Pancreas (tissue), 10 donors: Measurements from ENCODE around the gene PUS3. TPM values are rescaled to one million over a fixed set of nuclear protein-coding genes. Genes with fewer than 3 reads are reported as not detected.

Experiments
- ATAC-seq, 4 donors: fragments of 200-7000 bp; cut with Tn5 transposase; one replicate each; pipeline versions ENCODE4 v1.8.0 to v1.9.1; 2020; ENCODE audit warnings: mild to moderate bottlenecking in 4 of 4, moderate library complexity in 4 of 4
- DNase-seq, 6 donors: peaks; one replicate each; pipeline ENCODE4 v3.0.0-alpha.2; 2020
- FAIRE-seq: peaks from 2 replicates; lab custom pipeline; 2012; peaks lifted over from hg19 to GRCh38; lab: Jason Lieb, UNC
- H3K27ac ChIP-seq, 4 donors: fragments of 200-600 bp; sonication (generic); 1 replicate in 3 of 4; 2 replicates in 1 of 4; pipeline versions ENCODE4 v1.5.0 to v1.8.0; 2020
- H3K27me3 ChIP-seq, 4 donors: fragments of 200-600 bp; one replicate each; pipeline ENCODE4 v1.8.0; 2021
- H3K36me3 ChIP-seq, 3 donors: fragments of 200-600 bp; sonication (generic) in 1 of 3; one replicate each; pipeline versions ENCODE4 v1.5.0 to v1.8.0; 2020 to 2021
- H3K4me1 ChIP-seq, 3 donors: fragments of 200-600 bp; one replicate each; pipeline ENCODE4 v1.8.0; 2021
- H3K4me3 ChIP-seq, 4 donors: fragments of 200-600 bp; sonication (generic) in 2 of 4; one replicate each; pipeline versions ENCODE4 v1.5.0 to v1.8.0; 2020 to 2021
- H3K9me3 ChIP-seq, 4 donors: fragments of 200-600 bp; one replicate each; pipeline ENCODE4 v1.8.0; 2021
- CTCF ChIP-seq, 4 donors: fragments of 200-600 bp; sonication (generic) in 3 of 4; IDR thresholded peaks; one replicate each; pipeline versions ENCODE4 v1.5.0 to v1.8.0; 2021; ENCODE audit warnings: antibody characterized with exemption in 4 of 4
- WGBS, 2 donors: extraction: QIAGEN DNeasy Blood & Tissue Kit; methylation state at CpG; one replicate each; pipeline ENCODE4 v1.1.7; 2013; 5-methylcytosine and 5-hydroxymethylcytosine counted together
- intact Hi-C, 3 donors: fragments of 100-400 bp; cut with DNase I; formaldehyde crosslinking; loops; one replicate each; pipeline versions ENCODE4 v1.11.1 to v1.14.2; 2022
- polyA plus RNA-seq, 2 donors: library from polyadenylated mRNA; stranded (reverse); fragments of 200-250 nt; gene quantifications; one replicate each; pipeline ENCODE4 v1.2.3, GENCODE V29; 2013
- total RNA-seq, 6 donors: library from RNA; stranded (reverse); fragmentation: NEBNext Ultra II Directional in 4 of 6; extraction: Animal tissue kit (Norgen Biotek cat#: 25700) in 4 of 6; gene quantifications; one replicate each; pipeline versions ENCODE4 v1.2.1 to v1.2.4, GENCODE V29; 2021 to 2023
- donor health status: healthy with polysubstance abuse.
- donor health status: DM: no; HTN: no; CAD: no; lungs with moderate emphysema.
- donor health status: DM: no; HTN: no; CAD: no.
- donor health status: control.
- donor health status: control.
- donor health status: Bipolar disorder and iron deficiency.
- donor health status: DM: yes; HTN: yes; CAD: no.
- donor health status: DM: no; HTN: no; CAD: no.
- donor health status: DM: no; HTN: no; CAD: no.
- donor health status: DM: yes; HTN: yes; CAD: no.

Gene PUS3
- total and polyA plus RNA-seq, 8 donors = 8.9 to 17.9 (median 10.5) TPM

- H3K4me3 ChIP-seq = no peak overlapping the region
- H3K4me1 ChIP-seq = no peaks in the 10 kb centered on the region
- FAIRE-seq (no peak), ATAC-seq (no peak), DNase-seq (no peak)
- TF ChIP-seq CTCF (IDR thresholded peaks at IDR 0.05) = no peak
- intact Hi-C loops = no loop called here
- no peaks in the 10 kb centered on the region for H3K36me3 ChIP-seq
- H3K27me3 ChIP-seq = no peaks in the 10 kb centered on the region
- no peaks in the 10 kb centered on the region for H3K9me3 ChIP-seq
- no peak overlapping the region for H3K27ac ChIP-seq
- WGBS, 2 donors = 79 to 81% methylated on average over 9 of the region's 9 CpGs
These were observed 40.8 kb upstream of the PUS3 start for GRCh38 chr11:125943661-125944349.

GRCh38 chr11:125942771-125943428 is 39.9 kb upstream of the PUS3 start:
- no peaks in the 10 kb centered on the region for H3K9me3 ChIP-seq
- FAIRE-seq (no peak), ATAC-seq (no peak), DNase-seq (no peak)
- H3K36me3 ChIP-seq = no peaks in the 10 kb centered on the region
- TF ChIP-seq CTCF (IDR thresholded peaks at IDR 0.05) = no peak
- H3K4me3 ChIP-seq = no peak overlapping the region
- H3K27ac ChIP-seq = no peak overlapping the region
- H3K27me3 ChIP-seq = no peaks in the 10 kb centered on the region
- intact Hi-C loops = no loop called here
- 76 to 83% methylated on average over 12 of the region's 12 CpGs for WGBS, 2 donors
- no peaks in the 10 kb centered on the region for H3K4me1 ChIP-seq

GRCh38 chr11:125941619-125942611 is 38.9 kb upstream of the PUS3 start:
- WGBS, 2 donors = 32% methylated on average over 20 of the region's 20 CpGs
- FAIRE-seq (no peak), ATAC-seq (peak; percentile 80 to 96 (median 92)), DNase-seq (peak; percentile 43 to 87 (median 60))
- no peaks in the 10 kb centered on the region for H3K36me3 ChIP-seq
- H3K4me1 ChIP-seq = no peaks in the 10 kb centered on the region
- no peaks in the 10 kb centered on the region for H3K27me3 ChIP-seq
- peak; percentile 53 to 76 (median 60) for TF ChIP-seq CTCF (IDR thresholded peaks at IDR 0.05)
- no peak overlapping the region for H3K27ac ChIP-seq
- H3K9me3 ChIP-seq = no peaks in the 10 kb centered on the region
- intact Hi-C loops = no loop called here
- H3K4me3 ChIP-seq = no peak overlapping the region

- no peak for TF ChIP-seq CTCF (IDR thresholded peaks at IDR 0.05)
- H3K4me1 ChIP-seq = no peaks in the 10 kb centered on the region
- H3K27ac ChIP-seq = no peak overlapping the region
- no peak overlapping the region for H3K4me3 ChIP-seq
- 74 to 86% methylated on average over 4 of the region's 4 CpGs for WGBS, 2 donors
- no peak for DNase-seq
- intact Hi-C loops = no loop called here
- no peak for FAIRE-seq
- H3K36me3 ChIP-seq = no peaks in the 10 kb centered on the region
- H3K27me3 ChIP-seq = no peaks in the 10 kb centered on the region
- H3K9me3 ChIP-seq = no peaks in the 10 kb centered on the region
- no peak for ATAC-seq
These were observed 38.2 kb upstream of the PUS3 start for GRCh38 chr11:125941267-125941618.
